Fibroblast of mammary gland (primary cell): Measurements from ENCODE around the gene HEPN1.

ENCODE experiments used
- DNase-seq: peaks from one replicate; pipeline ENCODE4 v3.0.0-alpha.2; 2010; ENCODE audit warnings: low read depth
- H3K4me3 ChIP-seq: 2 replicates; pipeline ENCODE4 v1.5.1; 2011; ENCODE audit warnings: low read depth, mild to moderate bottlenecking, low read length, moderate library complexity; ENCODE audit not compliant: control insufficient read depth
- CTCF ChIP-seq: conservative IDR thresholded peaks from 2 replicates; pipeline ENCODE4 v1.5.1; 2011; ENCODE audit warnings: low read depth, low read length, inconsistent platforms; ENCODE audit not compliant: control insufficient read depth, insufficient read depth

Gene HEPN1

DNA sequence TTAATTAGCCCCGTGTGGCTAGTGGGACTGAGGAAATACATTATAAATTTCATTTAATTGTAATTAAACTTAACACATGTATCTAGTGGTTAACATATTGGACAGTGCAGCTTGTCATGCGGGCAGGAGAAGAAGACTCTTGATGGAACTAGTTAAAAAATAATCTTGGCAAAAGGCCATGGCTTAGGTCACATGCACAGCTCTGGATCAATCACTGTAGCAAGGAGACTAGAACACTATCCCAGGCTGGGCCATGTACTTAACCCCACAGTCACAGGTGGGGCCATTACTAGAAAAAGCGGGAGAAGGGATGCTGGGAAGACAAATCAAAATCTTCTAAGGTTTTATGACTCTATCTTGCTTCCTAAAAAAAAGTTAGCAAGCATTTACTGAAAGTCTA, 25.5 kb downstream of the HEPN1 start:
- no peak overlapping the region for H3K4me3 ChIP-seq
- no peak for DNase-seq
- no peak for TF ChIP-seq CTCF

DNA sequence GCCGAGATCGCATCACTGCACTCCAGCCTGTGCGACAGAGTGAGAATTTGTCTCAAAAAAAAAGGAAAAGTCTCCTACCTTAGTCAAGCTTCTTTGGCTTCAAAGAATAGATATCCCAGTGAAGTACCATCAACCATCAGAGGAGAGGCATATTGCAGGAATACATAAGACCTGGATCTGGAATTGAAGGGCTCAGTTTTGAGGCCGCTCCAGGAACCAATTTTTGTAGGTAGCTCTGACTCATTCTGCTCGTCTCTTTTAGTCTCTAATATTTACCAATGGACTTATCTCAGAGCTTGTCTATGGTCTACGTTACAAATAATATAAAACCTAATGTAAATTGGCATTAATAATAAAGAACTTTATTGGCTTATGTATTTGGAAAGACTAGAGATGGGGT, 26.8 kb downstream of the HEPN1 start:
- no peak overlapping the region for H3K4me3 ChIP-seq
- no peak for TF ChIP-seq CTCF
- DNase-seq = no peak

- no peak for TF ChIP-seq CTCF
- peak; percentile 64 for DNase-seq
- H3K4me3 ChIP-seq = no peak overlapping the region
Observed at GRCh38 chr11:124946735-124947141, 27.7 kb downstream of the HEPN1 start.

- no peak overlapping the region for H3K4me3 ChIP-seq
- DNase-seq = no peak
- TF ChIP-seq CTCF = no peak
Observed at GRCh38 chr11:124950601-124951330, 31.7 kb downstream of the HEPN1 start.

DNA sequence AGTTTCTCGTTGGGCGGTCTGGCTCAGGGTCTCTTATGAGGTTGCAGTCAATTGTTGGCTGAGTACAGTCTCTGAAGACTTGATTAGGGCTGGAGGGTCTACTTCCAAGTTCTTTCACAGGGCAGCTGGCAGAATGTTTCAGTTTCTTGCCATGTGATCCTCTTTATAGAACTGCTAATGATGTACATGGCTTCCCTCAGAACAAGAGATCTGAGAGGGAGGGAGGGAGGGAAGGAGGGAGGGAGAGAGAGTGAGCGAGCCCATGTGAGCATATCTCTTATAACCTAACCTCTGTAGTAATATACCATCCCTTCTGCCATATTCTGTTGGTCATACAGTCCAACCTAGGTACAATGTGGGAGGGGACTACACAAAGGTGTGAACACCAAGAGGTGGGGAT, 32.3 kb downstream of the HEPN1 start:
- no peak for DNase-seq
- H3K4me3 ChIP-seq = no peak overlapping the region
- no peak for TF ChIP-seq CTCF

GRCh38 chr11:124953753-124954589, 34.9 kb downstream of the HEPN1 start, which contains the start of gene CCDC15:
CCDC15 (plus strand) TSS chr11:124954202; CDS start chr11:124954733, 531 bp downstream.
- H3K4me3 ChIP-seq = peak within 1 kb of the TSS; percentile 69
- no peak for TF ChIP-seq CTCF
- peak; percentile 98 for DNase-seq
